GM12878 (cell line): Measurements from ENCODE around the gene RGS19. TPM values are rescaled to one million over a fixed set of nuclear protein-coding genes. Genes with fewer than 3 reads are reported as not detected.
A peak's percentile ranks its signal among the peaks of the same experiment; 100 is the strongest.
"Not testable (repeated sequence)": the region's sequence is repeated elsewhere in the genome, so short reads cannot be mapped to it uniquely, and the experiment has no call there.

Experiments used
- ATAC-seq: fragments of 200-7000 bp; cut with Tn5 transposase; 3 replicates; pipeline ENCODE4 v1.9.1; 2020; ENCODE audit warnings: mild to moderate bottlenecking, moderate library complexity
- BruUV-seq: library from RNA; stranded (reverse); fragments of 400-500 nt; replicated peaks from 2 replicates; lab custom pipeline; 2021; lab: Mats Ljungman, UMichigan
- CTCF ChIA-PET: fragments of 300-600 bp; sonication (Branson Sonifier 250); formaldehyde crosslinking; extraction: SDS; loops from one replicate; lab custom pipeline; 2021; ENCODE audit warnings: inconsistent platforms; lab: Yijun Ruan, JAX
- POLR2A ChIA-PET: fragments of 350-600 bp; formaldehyde crosslinking; extraction: SDS; loops from one replicate; lab custom pipeline; 2021; ENCODE audit warnings: inconsistent platforms; lab: Charles Lee
- RAD21 ChIA-PET: fragments of 300-600 bp; sonication (Branson Sonifier 250); formaldehyde crosslinking; loops from one replicate; lab custom pipeline; 2023; ENCODE audit warnings: antibody characterized with exemption; ENCODE audit not compliant: unreplicated experiment; lab: Charles Lee
- SMC1A ChIA-PET: fragments of 300-600 bp; sonication (Branson Sonifier 250); formaldehyde crosslinking; loops from one replicate; lab custom pipeline; 2023; ENCODE audit not compliant: unreplicated experiment, uncharacterized antibody; lab: Charles Lee
- DNase-seq: peaks from one replicate; pipeline ENCODE4 v3.0.0-alpha.2; 2011; ENCODE audit warnings: low read depth, low spot score
- FAIRE-seq: peaks from 3 replicates; lab custom pipeline; 2011; peaks lifted over from hg19 to GRCh38; lab: Jason Lieb, UNC
- H2AFZ ChIP-seq: 2 replicates; pipeline ENCODE4 v1.6.0; 2011; ENCODE audit warnings: low read depth, low read length, control low read depth; ENCODE audit not compliant: control insufficient read depth
- H3K27ac ChIP-seq: 2 replicates; pipeline ENCODE4 v1.5.1; 2011; ENCODE audit warnings: control low read depth; ENCODE audit not compliant: control insufficient read depth, insufficient read depth
- H3K27me3 ChIP-seq, 2 experiments: replicated peaks in 1 of 2; 2 replicates each; pipeline versions ENCODE4 v1.6.0 to v1.6.1; 2011; ENCODE audit warnings: low read length in 1 of 2; ENCODE audit not compliant: control insufficient read depth in 2 of 2, insufficient read depth in 2 of 2
- H3K36me3 ChIP-seq, 2 experiments: 2 replicates each; pipeline ENCODE4 v1.5.1; 2011; ENCODE audit warnings: low read length in 1 of 2; ENCODE audit not compliant: control insufficient read depth in 2 of 2, insufficient read depth in 2 of 2
- H3K4me1 ChIP-seq: 2 replicates; pipeline ENCODE4 v1.6.1; 2011; ENCODE audit warnings: mild to moderate bottlenecking, low read length, moderate library complexity, mixed read lengths; ENCODE audit not compliant: control insufficient read depth, insufficient read depth
- H3K4me2 ChIP-seq: 2 replicates; pipeline ENCODE4 v1.6.0; 2011; ENCODE audit warnings: control low read depth; ENCODE audit not compliant: control insufficient read depth, insufficient read depth
- H3K4me3 ChIP-seq: fragments of 200-600 bp; sonication (generic); 2 replicates; pipeline ENCODE4 v1.5.1; 2016
- H3K79me2 ChIP-seq: 2 replicates; pipeline ENCODE4 v1.6.0; 2011; ENCODE audit warnings: low read length; ENCODE audit not compliant: control insufficient read depth, insufficient read depth
- H3K9ac ChIP-seq: 2 replicates; pipeline ENCODE4 v1.8.0; 2011; ENCODE audit warnings: low read length, control low read depth, mixed read lengths; ENCODE audit not compliant: control insufficient read depth, insufficient read depth
- H3K9me3 ChIP-seq: replicated peaks from 3 replicates; pipeline ENCODE4 v1.5.1; 2011; ENCODE audit warnings: mild to moderate bottlenecking, low read length; ENCODE audit not compliant: control insufficient read depth, insufficient read depth
- H4K20me1 ChIP-seq: 2 replicates; pipeline ENCODE4 v1.6.0; 2011; ENCODE audit not compliant: control insufficient read depth, insufficient read depth
- BHLHE40 ChIP-seq, 2 experiments: fragments of 450-650 bp in 1 of 2; IDR thresholded peaks; 2 replicates each; pipeline ENCODE4 v1.6.1; 2011 to 2017; ENCODE audit warnings: low read depth in 2 of 2, borderline replicate concordance in 1 of 2, improper control_type of control experiment in 1 of 2, low read length in 1 of 2, mild to moderate bottlenecking in 1 of 2
- EP300 ChIP-seq, 2 experiments: fragments of 150-350 bp in 1 of 2; IDR thresholded peaks; 2 replicates each; pipeline ENCODE4 v1.6.1; 2011 to 2012; ENCODE audit warnings: low read depth in 2 of 2, low read length in 2 of 2, borderline replicate concordance in 1 of 2, improper control_type of control experiment in 1 of 2, inconsistent platforms in 1 of 2; ENCODE audit not compliant: control insufficient read depth in 1 of 2
- LARP7 ChIP-seq: fragments of 450-650 bp; IDR thresholded peaks from 2 replicates; pipeline ENCODE4 v1.6.1; 2017; ENCODE audit warnings: mild to moderate bottlenecking
- TCF3 ChIP-seq: IDR thresholded peaks from 2 replicates; pipeline ENCODE4 v1.6.1; 2012; ENCODE audit warnings: low read depth, mild to moderate bottlenecking, low read length, borderline replicate concordance; ENCODE audit not compliant: insufficient read depth
- WGBS: methylation state at CpG from one replicate; pipeline ENCODE4 v1.1.6; 2016; ENCODE audit warnings: low lambda C conversion rate; ENCODE audit not compliant: insufficient replicate concordance, insufficient coverage; ENCODE audit errors: missing lambda C conversion rate; 5-methylcytosine and 5-hydroxymethylcytosine counted together
- in situ Hi-C: fragments of 300-500 bp; cut with MboI; formaldehyde crosslinking; loops from 9 replicates; pipeline ENCODE4 v1.14.3; 2018; ENCODE audit warnings: mixed read lengths
- intact Hi-C: fragments of 100-400 bp; cut with micrococcal nuclease; formaldehyde crosslinking; loops from one replicate; pipeline ENCODE4 v1.14.2; 2022; ENCODE audit not compliant: unreplicated experiment
- polyA plus RNA-seq, 11 experiments: library from polyadenylated mRNA; depleted of rRNA in 4 of 11; unstranded in 6 of 11; stranded (reverse) in 5 of 11; fragments of >200 nt; fragmentation: Nextera tagmentation in 4 of 11; fragmentation: Illumina TruSeq in 1 of 11; extraction: Ambion mirVana in 4 of 11; extraction: Trizol in 1 of 11; gene quantifications; 1 replicate in 1 of 11; 2 replicates in 10 of 11; pipeline versions ENCODE4 v1.2.1 to v1.2.3, GENCODE V29; 2011 to 2016; ENCODE audit warnings: inconsistent platforms in 2 of 11, missing spikeins in 2 of 11, low read depth in 1 of 11
- total RNA-seq, 4 experiments: library from RNA; depleted of rRNA in 3 of 4; stranded (reverse); fragments of >200 nt in 3 of 4; fragmentation: Illumina TruSeq in 1 of 4; extraction: Trizol in 1 of 4; gene quantifications; 2 replicates each; pipeline versions ENCODE4 v1.2.1 to v1.2.3, GENCODE V29; 2013 to 2021
- TF ChIP-seq, protein P1 (sequence below): fragments of 450-650 bp; IDR thresholded peaks from 2 replicates; pipeline ENCODE4 v1.6.1; 2017; ENCODE audit warnings: mild to moderate bottlenecking, moderate library complexity

The RGS19 gene
- total and polyA plus RNA-seq, 10 of the 15 experiments (the other 5 are each of a cell fraction or from before 2014, with no cell fraction given): 0.82 to 62.4 (median 39.8) TPM

DNA sequence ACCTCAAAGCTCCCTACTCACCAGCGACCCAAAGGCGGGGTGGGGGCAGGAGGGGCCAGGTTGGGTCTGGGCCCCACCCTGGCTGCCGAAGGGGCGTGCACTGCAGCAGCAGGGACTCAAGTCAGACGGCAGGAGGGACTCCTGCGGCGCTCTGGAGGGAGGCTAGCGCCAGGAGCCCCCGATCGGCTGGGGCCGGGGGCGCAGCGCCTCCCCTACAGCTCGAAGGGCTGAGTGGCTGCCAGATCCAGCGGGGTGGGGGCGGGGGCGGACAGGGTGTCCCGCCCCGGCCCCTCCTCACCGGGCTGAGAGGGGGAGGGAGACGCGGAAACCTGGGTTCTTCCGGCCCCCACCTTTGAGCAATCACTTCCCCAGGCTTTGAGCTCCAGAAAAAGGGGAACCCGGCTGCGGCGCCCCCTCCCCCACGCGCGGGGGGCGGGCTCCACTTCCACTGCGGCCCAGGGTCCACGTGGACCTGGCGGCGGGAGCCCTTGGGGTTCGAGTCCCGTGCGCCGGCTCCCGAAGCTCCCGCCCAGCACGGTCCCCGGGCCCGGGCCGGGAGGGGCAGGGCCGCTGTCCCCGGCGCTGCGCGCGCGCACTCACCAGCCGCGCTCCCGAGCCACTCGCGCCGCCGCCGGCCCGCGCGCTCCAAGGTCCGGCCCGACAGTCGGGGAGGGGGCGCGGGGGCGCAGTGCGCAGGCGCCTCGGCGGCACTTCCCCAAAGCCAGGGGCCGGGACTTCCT is at the start of gene RGS19 (continued):
- TF ChIP-seq, protein P1, sequence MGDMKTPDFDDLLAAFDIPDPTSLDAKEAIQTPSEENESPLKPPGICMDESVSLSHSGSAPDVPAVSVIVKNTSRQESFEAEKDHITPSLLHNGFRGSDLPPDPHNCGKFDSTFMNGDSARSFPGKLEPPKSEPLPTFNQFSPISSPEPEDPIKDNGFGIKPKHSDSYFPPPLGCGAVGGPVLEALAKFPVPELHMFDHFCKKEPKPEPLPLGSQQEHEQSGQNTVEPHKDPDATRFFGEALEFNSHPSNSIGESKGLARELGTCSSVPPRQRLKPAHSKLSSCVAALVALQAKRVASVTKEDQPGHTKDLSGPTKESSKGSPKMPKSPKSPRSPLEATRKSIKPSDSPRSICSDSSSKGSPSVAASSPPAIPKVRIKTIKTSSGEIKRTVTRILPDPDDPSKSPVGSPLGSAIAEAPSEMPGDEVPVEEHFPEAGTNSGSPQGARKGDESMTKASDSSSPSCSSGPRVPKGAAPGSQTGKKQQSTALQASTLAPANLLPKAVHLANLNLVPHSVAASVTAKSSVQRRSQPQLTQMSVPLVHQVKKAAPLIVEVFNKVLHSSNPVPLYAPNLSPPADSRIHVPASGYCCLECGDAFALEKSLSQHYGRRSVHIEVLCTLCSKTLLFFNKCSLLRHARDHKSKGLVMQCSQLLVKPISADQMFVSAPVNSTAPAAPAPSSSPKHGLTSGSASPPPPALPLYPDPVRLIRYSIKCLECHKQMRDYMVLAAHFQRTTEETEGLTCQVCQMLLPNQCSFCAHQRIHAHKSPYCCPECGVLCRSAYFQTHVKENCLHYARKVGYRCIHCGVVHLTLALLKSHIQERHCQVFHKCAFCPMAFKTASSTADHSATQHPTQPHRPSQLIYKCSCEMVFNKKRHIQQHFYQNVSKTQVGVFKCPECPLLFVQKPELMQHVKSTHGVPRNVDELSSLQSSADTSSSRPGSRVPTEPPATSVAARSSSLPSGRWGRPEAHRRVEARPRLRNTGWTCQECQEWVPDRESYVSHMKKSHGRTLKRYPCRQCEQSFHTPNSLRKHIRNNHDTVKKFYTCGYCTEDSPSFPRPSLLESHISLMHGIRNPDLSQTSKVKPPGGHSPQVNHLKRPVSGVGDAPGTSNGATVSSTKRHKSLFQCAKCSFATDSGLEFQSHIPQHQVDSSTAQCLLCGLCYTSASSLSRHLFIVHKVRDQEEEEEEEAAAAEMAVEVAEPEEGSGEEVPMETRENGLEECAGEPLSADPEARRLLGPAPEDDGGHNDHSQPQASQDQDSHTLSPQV: no peak
- no peak for TF ChIP-seq TCF3
- TF ChIP-seq BHLHE40 (IDR thresholded peaks at IDR 0.05; ENCODE audit: borderline replicate concordance in 1 of 2, low read depth in 2 of 2, low read length in 1 of 2): peak; percentile 84 to 97
- TF ChIP-seq EP300 (IDR thresholded peaks at IDR 0.05; ENCODE audit: borderline replicate concordance in 1 of 2, control insufficient read depth in 1 of 2, low read depth in 2 of 2, low read length in 2 of 2): no peak
- TF ChIP-seq LARP7: peak; percentile 70; the same call in 1 of the 2 replicates

DNA sequence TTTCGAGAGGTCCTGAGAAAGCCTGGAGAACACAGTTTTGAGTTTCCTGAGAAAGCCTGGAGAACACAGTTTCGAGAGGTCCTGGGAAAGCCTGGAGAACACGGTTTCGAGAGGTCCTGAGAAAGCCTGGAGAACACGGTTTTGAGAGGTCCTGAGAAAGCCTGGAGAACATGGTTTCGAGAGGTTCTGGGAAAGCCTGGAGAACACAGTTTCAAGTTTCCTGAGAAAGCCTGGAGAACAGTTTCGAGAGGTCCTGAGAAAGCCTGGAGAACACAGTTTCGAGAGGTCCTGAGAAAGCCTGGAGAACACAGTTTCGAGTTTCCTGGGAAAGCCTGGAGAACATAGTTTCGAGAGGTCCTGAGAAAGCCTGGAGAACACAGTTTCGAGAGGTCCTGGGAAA is 44.2 kb upstream of the RGS19 start:
- H2AFZ ChIP-seq, in situ Hi-C loops, H4K20me1 ChIP-seq, CTCF ChIA-PET, H3K4me1 ChIP-seq, H3K9ac ChIP-seq, H3K27ac ChIP-seq, H3K79me2 ChIP-seq, BruUV-seq, H3K27me3 ChIP-seq, SMC1A ChIA-PET, H3K4me3 ChIP-seq, RAD21 ChIA-PET, H3K9me3 ChIP-seq, H3K4me2 ChIP-seq, DNase-seq, ATAC-seq, H3K36me3 ChIP-seq, FAIRE-seq: not testable (repeated sequence)
- POLR2A ChIA-PET: interaction anchor here (1.0 kb wide), 1 partner anchor 32 kb away, joined by 3 read pairs; no protein-coding TSS in a partner anchor
- WGBS: 33% methylated on average over 11 of the region's 11 CpGs
- intact Hi-C loops: loop anchor here (5.0 kb wide), 1 partner anchor 586 kb away; the partner anchor contains the start of gene PTK6

DNA sequence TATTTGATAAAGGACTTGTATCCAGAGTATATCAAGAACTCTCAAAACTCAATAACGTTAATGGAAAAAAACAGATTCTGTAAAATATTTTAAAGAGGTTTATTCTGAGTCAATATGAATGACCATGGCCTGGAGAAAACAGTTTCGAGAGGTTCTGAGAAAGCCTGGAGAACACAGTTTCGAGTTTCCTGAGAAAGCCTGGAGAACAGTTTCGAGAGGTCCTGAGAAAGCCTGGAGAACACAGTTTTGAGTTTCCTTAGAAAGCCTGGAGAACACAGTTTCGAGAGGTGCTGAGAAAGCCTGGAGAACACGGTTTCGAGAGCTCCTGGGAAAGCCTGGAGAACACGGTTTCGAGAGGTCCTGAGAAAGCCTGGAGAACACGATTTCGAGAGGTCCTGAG is 43.6 kb upstream of the RGS19 start:
- H3K79me2 ChIP-seq, BruUV-seq, H4K20me1 ChIP-seq, FAIRE-seq, H3K27me3 ChIP-seq, H2AFZ ChIP-seq, H3K4me1 ChIP-seq, DNase-seq, in situ Hi-C loops, H3K27ac ChIP-seq, H3K4me3 ChIP-seq, ATAC-seq, H3K4me2 ChIP-seq, H3K9me3 ChIP-seq, SMC1A ChIA-PET, H3K9ac ChIP-seq, H3K36me3 ChIP-seq: not testable (repeated sequence)
- intact Hi-C loops: loop anchor here (5.0 kb wide), 1 partner anchor 586 kb away; the partner anchor contains the start of gene PTK6
- POLR2A ChIA-PET: interaction anchor here (1.0 kb wide), 1 partner anchor 31 kb away, joined by 3 read pairs; no protein-coding TSS in a partner anchor
- 25% methylated on average over 11 of the region's 11 CpGs for WGBS
- CTCF ChIA-PET: interaction anchor here (1.4 to 4.0 kb wide), 2 partner anchors 15 to 87 kb away, joined by 4 to 23 read pairs; partner anchors contain the start of genes C20orf204 and NPBWR2
- RAD21 ChIA-PET: interaction anchor here (1.1 to 1.3 kb wide), 3 partner anchors 16 to 39 kb away, joined by 3 to 6 read pairs (median 3); partner anchors contain the start of gene NPBWR2
